Endothelial cell of umbilical vein (primary cell): Measurements from ENCODE around the gene HAUS6. TPM values are rescaled to one million over a fixed set of nuclear protein-coding genes. Genes with fewer than 3 reads are reported as not detected.

Experiments used
- BruUV-seq: library from RNA; stranded (reverse); fragments of 400-500 nt; replicated peaks from 2 replicates; lab custom pipeline; 2021; lab: Mats Ljungman, UMichigan
- CTCF ChIA-PET: fragments of 300-600, 350-600 bp; sonication (Branson Sonifier 250); formaldehyde crosslinking; loops from one replicate; lab custom pipeline; 2021; ENCODE audit warnings: antibody characterized with exemption, inconsistent platforms; lab: Charles Lee
- POLR2A ChIA-PET: fragments of 300-600, 350-600 bp; sonication (Branson Sonifier 250); formaldehyde crosslinking; loops from one replicate; lab custom pipeline; 2021; ENCODE audit warnings: antibody characterized with exemption, inconsistent platforms; lab: Charles Lee
- DNase-seq: peaks from one replicate; pipeline ENCODE4 v3.0.0-alpha.2; 2011; ENCODE audit warnings: low read depth, low spot score
- FAIRE-seq: peaks from 2 replicates; lab custom pipeline; 2011; peaks lifted over from hg19 to GRCh38; lab: Jason Lieb, UNC
- H2AFZ ChIP-seq: 2 replicates; pipeline ENCODE4 v1.6.0; 2012; ENCODE audit warnings: low read depth, low read length, control low read depth, inconsistent platforms
- H3K27ac ChIP-seq: 2 replicates; pipeline ENCODE4 v1.5.1; 2011; ENCODE audit warnings: low read depth, mild to moderate bottlenecking, control low read depth, low read length, moderate library complexity; ENCODE audit not compliant: insufficient read depth
- H3K27me3 ChIP-seq, 2 experiments: 2 replicates each; pipeline versions ENCODE4 v1.6.0 to v1.6.1; 2011; ENCODE audit warnings: low read length in 2 of 2, mixed read lengths in 1 of 2; ENCODE audit not compliant: control insufficient read depth in 2 of 2, insufficient read depth in 2 of 2
- H3K36me3 ChIP-seq, 2 experiments: 2 replicates in 1 of 2; 3 replicates in 1 of 2; pipeline ENCODE4 v1.5.1; 2011; ENCODE audit warnings: low read length in 2 of 2, mild to moderate bottlenecking in 1 of 2, moderate library complexity in 1 of 2; ENCODE audit not compliant: control insufficient read depth in 2 of 2, insufficient read depth in 2 of 2; ENCODE audit errors: extremely low read depth in 1 of 2
- H3K4me1 ChIP-seq: 3 replicates; pipeline ENCODE4 v1.5.1; 2011; ENCODE audit warnings: mild to moderate bottlenecking, low read length; ENCODE audit not compliant: control insufficient read depth, insufficient read depth; ENCODE audit errors: extremely low read depth
- H3K4me2 ChIP-seq: 2 replicates; pipeline ENCODE4 v1.6.1; 2011; ENCODE audit warnings: low read length, control low read depth, mixed read lengths; ENCODE audit not compliant: insufficient read depth
- H3K4me3 ChIP-seq, 3 experiments: fragments of 200-600 bp in 1 of 3; sonication (generic), shearing (Covaris generic) in 1 of 3; replicated peaks in 1 of 3; 2 replicates each; pipeline ENCODE4 v1.5.1; 2011 to 2016; ENCODE audit warnings: control low read depth in 3 of 3, low read length in 3 of 3, mild to moderate bottlenecking in 2 of 3, inconsistent platforms in 1 of 3, low read depth in 1 of 3, moderate library complexity in 1 of 3; ENCODE audit not compliant: insufficient read depth in 1 of 3
- H3K79me2 ChIP-seq: 2 replicates; pipeline ENCODE4 v1.6.0; 2012; ENCODE audit warnings: low read length, inconsistent platforms; ENCODE audit not compliant: control insufficient read depth, insufficient read depth
- H3K9ac ChIP-seq: replicated peaks from 2 replicates; pipeline ENCODE3; 2011; ENCODE audit warnings: low read length, control low read depth; ENCODE audit not compliant: insufficient read depth; ENCODE audit errors: extremely low read depth
- H3K9me1 ChIP-seq: replicated peaks from 3 replicates; pipeline ENCODE4 v1.6.0; 2011; ENCODE audit warnings: mild to moderate bottlenecking, low read length; ENCODE audit not compliant: control insufficient read depth, insufficient read depth; ENCODE audit errors: extremely low read depth
- H3K9me3 ChIP-seq: replicated peaks from 2 replicates; pipeline ENCODE4 v1.5.1; 2012; ENCODE audit warnings: low read length, inconsistent platforms; ENCODE audit not compliant: control insufficient read depth, insufficient read depth
- H4K20me1 ChIP-seq: replicated peaks from 2 replicates; pipeline ENCODE3; 2011; ENCODE audit warnings: mild to moderate bottlenecking, low read length; ENCODE audit not compliant: control insufficient read depth, insufficient read depth; ENCODE audit errors: extremely low read depth
- CTCF ChIP-seq, 2 donors: IDR thresholded peaks; 1 replicate in 1 of 2; 2 replicates in 1 of 2; pipeline ENCODE4 v1.5.1; 2011; ENCODE audit warnings: low read length in 2 of 2, mild to moderate bottlenecking in 2 of 2, moderate library complexity in 2 of 2, control low read depth in 1 of 2, inconsistent platforms in 1 of 2, low read depth in 1 of 2; ENCODE audit not compliant: insufficient read depth in 1 of 2; ENCODE audit errors: extremely low read depth in 1 of 2
- EZH2 ChIP-seq: IDR thresholded peaks from 2 replicates; pipeline ENCODE4 v1.6.1; 2012; ENCODE audit warnings: borderline replicate concordance, low read depth, mild to moderate bottlenecking, moderate library complexity, low read length, inconsistent platforms; ENCODE audit not compliant: severe bottlenecking
- FOS ChIP-seq: IDR thresholded peaks from 2 replicates; pipeline ENCODE4 v1.6.1; 2011; ENCODE audit warnings: mild to moderate bottlenecking, low read length, moderate library complexity, borderline replicate concordance; ENCODE audit not compliant: insufficient read depth
- GATA2 ChIP-seq: IDR thresholded peaks from 2 replicates; pipeline ENCODE4 v1.7.0; 2011; ENCODE audit warnings: low read depth, mild to moderate bottlenecking, moderate library complexity, mixed read lengths, low read length; ENCODE audit not compliant: insufficient read length, insufficient read depth
- JUN ChIP-seq: IDR thresholded peaks from 2 replicates; pipeline ENCODE4 v1.6.1; 2011; ENCODE audit warnings: borderline replicate concordance, low read depth; ENCODE audit not compliant: insufficient read length, insufficient read depth
- MAX ChIP-seq: IDR thresholded peaks from 2 replicates; pipeline ENCODE4 v1.6.1; 2011; ENCODE audit not compliant: insufficient read depth, insufficient read length
- MYC ChIP-seq: IDR thresholded peaks from one replicate; pipeline ENCODE4 v1.6.1; 2011; ENCODE audit warnings: mild to moderate bottlenecking, low read depth, low read length
- POLR2A ChIP-seq: IDR thresholded peaks from 2 replicates; pipeline ENCODE4 v1.6.1; 2012; ENCODE audit warnings: low read depth, mild to moderate bottlenecking, control low read depth, low read length
- POLR2AphosphoS5 ChIP-seq: IDR thresholded peaks from 2 replicates; pipeline ENCODE4 v1.6.1; 2012; ENCODE audit warnings: low read depth, mild to moderate bottlenecking, control low read depth, low read length, moderate library complexity; ENCODE audit not compliant: insufficient read depth
- dilution Hi-C: fragments of 300-500 bp; cut with MboI; formaldehyde crosslinking; loops from one replicate; pipeline ENCODE4 v1.15.0; 2019; ENCODE audit warnings: low sequenced_read_pairs; ENCODE audit not compliant: extremely low pct_ligation_motif_present
- intact Hi-C: fragments of 100-400 bp; cut with micrococcal nuclease; formaldehyde crosslinking; loops from one replicate; pipeline ENCODE4 v1.10.0; 2022
- polyA plus RNA-seq, 4 experiments: library from polyadenylated mRNA; depleted of rRNA in 3 of 4; stranded (reverse) in 3 of 4; unstranded in 1 of 4; fragments of >200 nt; gene quantifications; 2 replicates each; pipeline versions ENCODE4 v1.2.1 to v1.2.3, GENCODE V29; 2011 to 2012; ENCODE audit warnings: missing spikeins in 1 of 4
- total RNA-seq: library from RNA; stranded (reverse); gene quantifications from 2 replicates; pipeline ENCODE4 v1.2.3, GENCODE V29; 2021

The HAUS6 gene
- total and polyA plus RNA-seq, 2 donors (not counting 3 experiments of a cell fraction or from before 2014, with no cell fraction given) = 4.5 to 19.6 TPM

GRCh38 chr9:19151425-19152159 lies 48.9 kb upstream of the HAUS6 start:
- no peak overlapping the region for H2AFZ ChIP-seq
- intact Hi-C loops = no loop called here
- no peak overlapping the region for H3K9ac ChIP-seq
- no peaks in the 10 kb centered on the region for H3K27me3 ChIP-seq
- no peaks in the 10 kb centered on the region for H3K4me1 ChIP-seq
- POLR2A ChIA-PET = no interaction called here
- H3K4me3 ChIP-seq = no peak overlapping the region
- no peaks in the 10 kb centered on the region for H3K79me2 ChIP-seq
- FAIRE-seq (no peak), DNase-seq (no peak)
- no peaks in the 10 kb centered on the region for H4K20me1 ChIP-seq
- no peaks in the 10 kb centered on the region for H3K9me3 ChIP-seq
- no peaks in the 10 kb centered on the region for H3K36me3 ChIP-seq
- CTCF ChIA-PET = interaction anchor here (0.5 to 1.4 kb wide), 5 partner anchors 15 to 313 kb away, joined by 3 read pairs; no protein-coding TSS in a partner anchor
- dilution Hi-C loops = no loop called here
- no peaks in the 10 kb centered on the region for H3K9me1 ChIP-seq
- BruUV-seq = no TSS peak
- H3K4me2 ChIP-seq = no peak overlapping the region
- TF ChIP-seq FOS (no peak), MYC (no peak), GATA2 (no peak), CTCF (IDR thresholded peaks at IDR 0.05; ENCODE audit: extremely low read depth in 1 of 2, insufficient read depth in 1 of 2, low read depth in 1 of 2, low read length in 2 of 2) (no peak), POLR2AphosphoS5 (no peak), EZH2 (no peak), POLR2A (no peak), JUN (no peak), MAX (no peak)
- no peak overlapping the region for H3K27ac ChIP-seq
